Measurements from ENCODE around the gene OLIG2.

Gene OLIG2

GRCh38 chr21:33033094-33033951 is 7.6 kb downstream of the OLIG2 start:
- no peak overlapping the region for H3K27ac ChIP-seq
- no peak for TF ChIP-seq ZFX (IDR thresholded peaks at IDR 0.05)
- no peak for TF ChIP-seq CTCF (conservative IDR thresholded peaks at IDR 0.05)

- TF ChIP-seq ZFX (IDR thresholded peaks at IDR 0.05) (no peak), CTCF (conservative IDR thresholded peaks at IDR 0.05) (no peak)
- no peak overlapping the region for H3K27ac ChIP-seq
Observed at GRCh38 chr21:33033961-33034413, 8.3 kb downstream of the OLIG2 start.

GRCh38 chr21:33035147-33035546 is 9.4 kb downstream of the OLIG2 start:
- no peak for TF ChIP-seq ZFX (IDR thresholded peaks at IDR 0.05)
- TF ChIP-seq CTCF (conservative IDR thresholded peaks at IDR 0.05), result no peak
- H3K27ac ChIP-seq, result no peak overlapping the region

GRCh38 chr21:33036430-33037162 is 10.9 kb downstream of the OLIG2 start:
- TF ChIP-seq ZFX (IDR thresholded peaks at IDR 0.05), result no peak
- no peak for TF ChIP-seq CTCF (conservative IDR thresholded peaks at IDR 0.05)
- no peak overlapping the region for H3K27ac ChIP-seq

- TF ChIP-seq ZFX (IDR thresholded peaks at IDR 0.05) (no peak), CTCF (conservative IDR thresholded peaks at IDR 0.05) (no peak)
- H3K27ac ChIP-seq, result no peak overlapping the region
Observed at GRCh38 chr21:33037501-33037900, 11.8 kb downstream of the OLIG2 start.

- TF ChIP-seq CTCF (conservative IDR thresholded peaks at IDR 0.05), result no peak
- no peak for TF ChIP-seq ZFX (IDR thresholded peaks at IDR 0.05)
- H3K27ac ChIP-seq, result no peak overlapping the region
Observed at GRCh38 chr21:33039536-33039935, 13.8 kb downstream of the OLIG2 start.

GRCh38 chr21:33040215-33040614 is 14.5 kb downstream of the OLIG2 start:
- no peak for TF ChIP-seq ZFX (IDR thresholded peaks at IDR 0.05)
- no peak for TF ChIP-seq CTCF (conservative IDR thresholded peaks at IDR 0.05)
- no peak overlapping the region for H3K27ac ChIP-seq

Measured in C4-2B (cell line).